Measurements from ENCODE around the gene MYH6. TPM values are rescaled to one million over a fixed set of nuclear protein-coding genes. Genes with fewer than 3 reads are reported as not detected.

MYH6 gene
- total RNA-seq, 1 donor: not detected

DNA sequence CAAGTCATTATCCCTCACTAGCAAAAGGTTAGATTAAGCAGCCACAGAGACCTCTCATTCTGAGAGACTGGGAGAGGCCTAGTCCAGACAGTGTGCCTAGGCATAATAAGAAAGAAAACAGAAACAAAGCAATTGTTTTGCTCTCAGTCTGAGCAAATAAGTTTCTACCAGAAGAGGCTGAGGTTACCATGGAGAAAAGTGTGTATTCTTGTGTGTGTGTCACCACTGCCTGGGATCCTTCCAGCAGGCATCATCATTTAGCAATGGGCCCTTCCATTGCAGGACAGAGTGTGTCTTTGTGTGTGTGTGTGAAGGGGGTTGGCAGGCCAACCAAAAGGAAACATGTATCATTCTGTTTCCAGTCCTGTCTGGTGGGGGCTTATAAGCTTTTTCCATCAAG, 46.8 kb downstream of the MYH6 start:
- no peaks in the 10 kb centered on the region for H3K27me3 ChIP-seq (ENCODE audit: insufficient read depth, low read length)
- H3K27ac ChIP-seq (ENCODE audit: low read depth, low read length): peak overlapping the region; percentile 46
- H2AFZ ChIP-seq (ENCODE audit: low read length): no peak overlapping the region
- peaks cover 12% of the 10 kb centered on the region for H3K36me3 ChIP-seq (ENCODE audit: insufficient read depth, low read length)
- H3K4me3 ChIP-seq (ENCODE audit: insufficient read depth, low read length): no peak overlapping the region
- H3K79me2 ChIP-seq (ENCODE audit: insufficient read depth, low read length): peaks cover 4% of the 10 kb centered on the region
- no peak overlapping the region for H3K4me2 ChIP-seq (ENCODE audit: insufficient read depth, low read length)
- no peaks in the 10 kb centered on the region for H3K9me3 ChIP-seq (ENCODE audit: low read depth, low read length)
- no peak for TF ChIP-seq CTCF (IDR thresholded peaks at IDR 0.05; ENCODE audit: extremely low read depth, low read depth, low read length)
- H3K4me1 ChIP-seq (ENCODE audit: insufficient read depth, low read length): peaks cover 5% of the 10 kb centered on the region
- no peaks in the 10 kb centered on the region for H4K20me1 ChIP-seq (ENCODE audit: insufficient read depth, low read length)
- peak; percentile 95 for DNase-seq (ENCODE audit: insufficient read length, low spot score, missing footprints)

GRCh38 chr14:23360496-23360895, 47.6 kb downstream of the MYH6 start:
- no peaks in the 10 kb centered on the region for H3K9me3 ChIP-seq (ENCODE audit: low read depth, low read length)
- DNase-seq (ENCODE audit: insufficient read length, low spot score, missing footprints): peak; percentile 64
- peak; percentile 8 for TF ChIP-seq CTCF (IDR thresholded peaks at IDR 0.05; ENCODE audit: extremely low read depth, low read depth, low read length)
- H4K20me1 ChIP-seq (ENCODE audit: insufficient read depth, low read length): no peaks in the 10 kb centered on the region
- H3K27ac ChIP-seq (ENCODE audit: low read depth, low read length): no peak overlapping the region
- peaks cover 12% of the 10 kb centered on the region for H3K36me3 ChIP-seq (ENCODE audit: insufficient read depth, low read length)
- no peaks in the 10 kb centered on the region for H3K27me3 ChIP-seq (ENCODE audit: insufficient read depth, low read length)
- no peak overlapping the region for H3K4me2 ChIP-seq (ENCODE audit: insufficient read depth, low read length)
- peaks cover 4% of the 10 kb centered on the region for H3K79me2 ChIP-seq (ENCODE audit: insufficient read depth, low read length)
- H3K4me3 ChIP-seq (ENCODE audit: insufficient read depth, low read length): no peak overlapping the region
- H3K4me1 ChIP-seq (ENCODE audit: insufficient read depth, low read length): peaks cover 5% of the 10 kb centered on the region
- H2AFZ ChIP-seq (ENCODE audit: low read length): no peak overlapping the region

DNA sequence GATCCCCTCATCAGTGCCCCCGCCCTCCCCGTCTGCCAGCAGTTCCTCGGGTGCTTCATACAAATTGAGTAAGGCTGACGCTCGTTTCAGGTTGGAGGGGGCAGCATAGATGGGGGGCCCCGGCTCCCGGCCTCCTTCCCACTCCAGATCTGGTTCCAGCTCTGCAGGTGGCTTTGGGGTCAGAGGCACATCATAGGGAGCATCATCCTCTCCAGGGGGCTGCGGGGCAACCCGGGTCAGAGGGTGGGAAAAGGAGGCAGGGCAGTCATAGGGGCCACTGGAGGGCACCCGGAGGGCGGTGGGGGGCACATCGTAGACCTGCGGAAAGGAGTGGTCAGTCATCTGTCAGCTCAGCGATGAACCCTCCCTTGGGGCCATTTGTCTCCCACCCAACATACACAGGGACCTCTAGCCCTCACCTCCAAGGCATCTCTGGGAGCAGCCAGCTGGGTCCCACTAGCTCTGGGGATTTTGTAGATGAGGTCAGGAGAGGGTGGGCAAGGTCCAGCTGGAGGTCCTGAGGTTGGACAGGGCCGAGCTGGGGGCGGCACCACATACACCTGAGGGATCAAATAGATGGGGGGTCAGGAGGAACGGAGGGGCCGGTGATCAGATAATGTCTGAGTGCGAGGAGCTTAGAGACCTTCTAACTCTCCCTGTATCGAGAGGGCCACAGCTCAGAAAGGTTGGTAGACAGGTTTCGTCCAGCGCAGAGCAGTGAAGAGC, 48.2 kb downstream of the MYH6 start:
- H3K4me2 ChIP-seq (ENCODE audit: insufficient read depth, low read length): no peak overlapping the region
- peak; percentile 25 for DNase-seq (ENCODE audit: insufficient read length, low spot score, missing footprints)
- H3K4me3 ChIP-seq (ENCODE audit: insufficient read depth, low read length): no peak overlapping the region
- TF ChIP-seq CTCF (IDR thresholded peaks at IDR 0.05; ENCODE audit: extremely low read depth, low read depth, low read length): no peak
- H3K9me3 ChIP-seq (ENCODE audit: low read depth, low read length): no peaks in the 10 kb centered on the region
- no peak overlapping the region for H3K27ac ChIP-seq (ENCODE audit: low read depth, low read length)
- peaks cover 12% of the 10 kb centered on the region for H3K36me3 ChIP-seq (ENCODE audit: insufficient read depth, low read length)
- no peaks in the 10 kb centered on the region for H4K20me1 ChIP-seq (ENCODE audit: insufficient read depth, low read length)
- H2AFZ ChIP-seq (ENCODE audit: low read length): no peak overlapping the region
- H3K4me1 ChIP-seq (ENCODE audit: insufficient read depth, low read length): peaks cover 5% of the 10 kb centered on the region
- H3K27me3 ChIP-seq (ENCODE audit: insufficient read depth, low read length): no peaks in the 10 kb centered on the region
- peaks cover 4% of the 10 kb centered on the region for H3K79me2 ChIP-seq (ENCODE audit: insufficient read depth, low read length)

GRCh38 chr14:23359167-23359626, 48.9 kb downstream of the MYH6 start:
- no peak for TF ChIP-seq CTCF (IDR thresholded peaks at IDR 0.05; ENCODE audit: extremely low read depth, low read depth, low read length)
- H3K27ac ChIP-seq (ENCODE audit: low read depth, low read length): no peak overlapping the region
- H3K4me1 ChIP-seq (ENCODE audit: insufficient read depth, low read length): peaks cover 5% of the 10 kb centered on the region
- H4K20me1 ChIP-seq (ENCODE audit: insufficient read depth, low read length): no peaks in the 10 kb centered on the region
- peak; percentile 15 for DNase-seq (ENCODE audit: insufficient read length, low spot score, missing footprints)
- H3K9me3 ChIP-seq (ENCODE audit: low read depth, low read length): no peaks in the 10 kb centered on the region
- H2AFZ ChIP-seq (ENCODE audit: low read length): no peak overlapping the region
- no peak overlapping the region for H3K4me2 ChIP-seq (ENCODE audit: insufficient read depth, low read length)
- H3K36me3 ChIP-seq (ENCODE audit: insufficient read depth, low read length): peaks cover 12% of the 10 kb centered on the region
- H3K27me3 ChIP-seq (ENCODE audit: insufficient read depth, low read length): no peaks in the 10 kb centered on the region
- peaks cover 2% of the 10 kb centered on the region for H3K79me2 ChIP-seq (ENCODE audit: insufficient read depth, low read length)
- H3K4me3 ChIP-seq (ENCODE audit: insufficient read depth, low read length): no peak overlapping the region
